Activated naive CD8-positive, alpha-beta T cell treated with anti-CD3 and anti-CD28 coated beads, Interleukin-2, amount 50 U/mL, for 16 hours (primary cell): Measurements from ENCODE around the gene NLRP12.
"Not testable (repeated sequence)": the region's sequence is repeated elsewhere in the genome, so short reads cannot be mapped to it uniquely, and the experiment has no call there.

Experiments used
- DNase-seq: peaks from one replicate; pipeline ENCODE4 v3.0.0-alpha.2; 2020; ENCODE audit warnings: low read depth, low spot score

Gene NLRP12

DNA sequence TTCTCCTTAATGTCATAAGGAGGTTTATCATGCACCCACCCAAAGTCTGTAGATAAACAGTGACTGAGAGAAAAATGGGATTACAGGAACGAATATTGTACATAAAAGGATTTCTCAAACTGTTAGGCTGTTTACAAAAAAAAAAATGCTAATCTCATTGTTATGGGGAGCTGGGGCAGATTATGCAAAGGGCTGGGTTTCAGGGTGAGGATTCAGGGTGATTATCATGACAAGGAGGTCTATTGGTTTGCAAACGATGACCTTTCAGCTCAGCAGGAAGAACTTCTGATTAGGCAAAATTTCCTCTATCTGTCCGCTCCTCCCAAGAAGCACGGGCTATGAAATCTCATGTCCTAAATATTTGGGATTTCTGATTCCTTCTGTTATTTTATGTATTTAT lies 41.4 kb downstream of the NLRP12 start:
- no peak for DNase-seq

GRCh38 chr19:53781332-53781731 lies 42.8 kb downstream of the NLRP12 start:
- DNase-seq = not testable (repeated sequence)

DNA sequence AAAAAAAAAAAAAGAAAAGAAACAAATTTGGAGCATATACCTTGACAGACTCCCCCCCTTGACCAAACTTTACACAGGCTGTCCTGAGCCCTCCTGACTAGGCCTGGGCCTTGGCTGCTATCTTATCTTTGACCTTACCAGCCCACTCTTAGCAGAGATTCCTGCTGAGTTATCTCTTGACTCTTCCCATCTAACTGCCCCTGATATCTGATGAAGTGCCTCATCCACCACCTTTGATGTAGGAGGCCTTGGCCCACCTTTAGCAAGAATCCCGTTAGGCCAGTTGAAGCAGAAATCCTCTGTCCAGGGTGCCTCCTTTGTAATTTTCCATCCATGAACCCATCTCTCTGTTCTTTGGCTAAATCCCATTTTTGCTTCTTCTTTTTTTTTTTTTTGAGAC lies 43.6 kb downstream of the NLRP12 start:
- no peak for DNase-seq

DNA sequence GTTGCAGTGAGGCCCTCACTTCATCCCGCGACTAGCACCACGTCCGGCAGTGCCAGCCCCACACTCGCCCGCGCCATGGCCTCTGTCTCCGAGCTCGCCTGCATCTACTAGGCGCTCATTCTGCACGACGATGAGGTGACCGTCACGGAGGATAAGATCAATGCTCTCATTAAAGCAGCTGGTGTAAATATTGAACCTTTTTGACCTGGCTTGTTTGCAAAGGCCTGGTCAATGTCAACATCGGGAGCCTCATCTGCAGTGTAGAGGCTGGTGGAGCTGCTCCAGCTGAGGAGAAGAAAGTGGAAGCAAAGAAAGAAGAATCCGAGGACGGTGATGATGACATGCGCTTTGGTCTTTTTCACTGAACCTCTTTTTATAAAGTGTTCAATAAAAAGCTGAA lies 48.6 kb downstream of the NLRP12 start:
- DNase-seq = no peak

GRCh38 chr19:53774491-53774890 lies 49.6 kb downstream of the NLRP12 start:
- DNase-seq = not testable (repeated sequence)

DNA sequence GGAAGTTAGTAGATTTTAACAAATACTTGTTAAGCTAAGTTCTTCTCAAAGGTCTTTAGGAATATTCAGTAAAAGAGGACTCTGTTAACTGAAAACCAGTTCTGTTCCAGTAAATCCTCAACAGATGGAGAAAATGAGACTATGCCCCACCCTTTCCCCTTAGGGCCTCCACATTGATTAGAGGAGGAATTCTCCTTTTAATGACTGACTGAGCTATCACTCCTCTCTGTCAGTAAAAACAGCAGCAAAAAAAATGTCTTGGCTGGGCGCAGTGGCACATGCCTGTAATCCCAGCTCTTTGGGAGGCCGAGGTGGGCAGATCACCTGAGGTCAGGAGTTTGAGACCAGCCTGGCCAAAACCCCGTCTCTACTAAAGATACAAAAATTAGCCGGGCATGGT lies 50.1 kb downstream of the NLRP12 start:
- no peak for DNase-seq

DNA sequence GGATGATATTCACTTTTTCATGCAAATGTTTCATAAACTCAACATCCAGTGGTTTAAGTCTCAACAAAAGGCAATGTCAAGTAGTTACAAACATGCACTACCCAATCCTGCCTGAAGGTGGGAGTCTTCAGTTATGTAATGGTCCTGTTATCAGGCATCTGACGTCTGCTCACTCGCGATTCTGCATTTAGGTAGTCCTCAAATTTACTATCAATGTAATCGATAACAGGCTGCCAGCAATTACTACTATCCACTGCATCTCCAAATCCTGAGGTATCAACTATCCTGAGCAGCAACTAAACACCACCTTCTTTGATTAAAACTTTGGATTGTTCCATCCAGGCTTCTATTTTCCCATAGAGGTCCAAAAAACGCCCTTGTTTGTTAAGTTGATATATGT lies 51.2 kb downstream of the NLRP12 start:
- no peak for DNase-seq

- DNase-seq = no peak
Measured at GRCh38 chr19:53771144-53771543, 53.0 kb downstream of the NLRP12 start.

DNA sequence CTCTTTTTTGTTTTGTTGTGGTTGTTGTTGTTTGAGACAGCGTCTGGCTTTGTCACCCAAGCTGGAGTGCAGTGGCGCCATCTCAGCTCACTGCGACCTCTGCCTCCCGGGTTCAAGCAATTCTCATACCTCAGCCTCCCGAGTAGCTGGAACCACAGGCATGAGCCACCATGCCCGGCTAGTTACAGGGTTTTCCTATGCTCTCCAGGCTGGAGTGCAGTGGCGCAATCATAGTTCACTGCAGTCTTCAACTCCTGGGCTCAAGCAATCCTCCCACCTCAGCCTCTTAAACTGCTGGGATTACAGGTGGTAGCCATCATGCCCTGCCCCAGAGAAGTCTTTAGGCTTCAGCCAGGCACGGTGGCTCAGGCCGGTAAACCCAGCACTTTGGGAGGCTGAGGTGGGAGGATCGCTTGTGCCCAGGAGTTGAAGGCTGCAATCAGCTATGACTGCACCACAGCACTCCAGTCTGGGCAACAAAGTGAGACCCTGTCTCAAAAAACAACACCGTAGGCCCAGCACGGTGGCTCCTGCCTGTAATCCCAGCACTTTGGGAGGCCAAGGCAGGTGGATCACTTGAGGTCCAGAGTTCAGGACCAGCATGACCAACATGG lies 54.3 kb downstream of the NLRP12 start:
- DNase-seq = not testable (repeated sequence)

- DNase-seq = no peak
Measured at GRCh38 chr19:53768401-53768800, 55.7 kb downstream of the NLRP12 start.

DNA sequence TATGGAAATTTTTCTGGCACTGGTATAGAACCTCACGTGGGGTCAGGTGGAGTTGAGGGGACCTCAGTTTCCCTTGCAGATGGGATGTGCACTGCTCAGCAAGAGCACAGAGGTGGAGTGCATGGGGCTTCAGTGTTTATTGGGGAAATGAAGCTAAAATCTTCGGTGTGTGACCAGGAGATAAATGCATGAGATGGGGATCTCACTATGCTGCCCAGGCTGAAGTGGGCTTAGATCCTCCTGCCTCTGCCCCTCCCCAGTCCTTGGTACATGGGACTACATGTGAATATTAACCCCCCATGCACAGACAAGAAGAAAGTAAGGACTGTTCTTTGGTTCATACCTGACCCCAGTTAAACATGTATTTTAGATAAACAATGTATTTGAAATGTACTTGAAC lies 65.1 kb downstream of the NLRP12 start:
- DNase-seq = not testable (repeated sequence)
